Colonic mucosa (tissue), 4 donors: ENCODE results near the gene VEZT. TPM values are rescaled to one million over a fixed set of nuclear protein-coding genes. Genes with fewer than 3 reads are reported as not detected.

Source experiments
- DNase-seq: peaks from one replicate; pipeline ENCODE4 v3.0.0-alpha.2; 2020
- H3K27ac ChIP-seq: fragments of 200-600 bp; one replicate; pipeline ENCODE4 v1.8.0; 2021
- H3K27me3 ChIP-seq: fragments of 200-600 bp; one replicate; pipeline ENCODE4 v1.8.0; 2021
- H3K36me3 ChIP-seq: fragments of 200-600 bp; one replicate; pipeline ENCODE4 v1.8.0; 2021
- H3K4me1 ChIP-seq: fragments of 200-600 bp; one replicate; pipeline ENCODE4 v1.8.0; 2021; ENCODE audit warnings: mild to moderate bottlenecking
- H3K4me3 ChIP-seq: fragments of 200-600 bp; one replicate; pipeline ENCODE4 v1.8.0; 2021
- H3K9ac ChIP-seq, 2 donors: one replicate each; pipeline ENCODE4 v1.7.0; 2013; ENCODE audit warnings: control low read depth in 2 of 2, low read depth in 2 of 2, low read length in 2 of 2
- H3K9me3 ChIP-seq: fragments of 200-600 bp; one replicate; pipeline ENCODE4 v1.8.0; 2021
- CTCF ChIP-seq: fragments of 200-600 bp; IDR thresholded peaks from one replicate; pipeline ENCODE4 v1.8.0; 2022; ENCODE audit warnings: antibody characterized with exemption, mild to moderate bottlenecking
- intact Hi-C: fragments of 100-400 bp; cut with DNase I; formaldehyde crosslinking; loops from one replicate; pipeline ENCODE4 v1.14.1; 2022
- total RNA-seq, 2 donors: library from RNA; stranded (reverse); fragmentation: NEBNext Ultra II Directional in 1 of 2; extraction: Animal tissue kit (Norgen Biotek cat#: 25700) in 1 of 2; gene quantifications; one replicate each; pipeline ENCODE4 v1.2.1, GENCODE V29; 2021
- donor health status: healthy.
- donor health status: DM: no; HTN: no; CAD: no.
- donor health status: DM: no; HTN: no; CAD: no.

The VEZT gene
- total RNA-seq, 2 donors from 2014 or later: 36.4 to 62.2 TPM

- TF ChIP-seq CTCF: no peak
- peak overlapping the region; percentile 30 for H3K27ac ChIP-seq
- intact Hi-C loops: no loop called here
- H3K9me3 ChIP-seq: no peaks in the 10 kb centered on the region
- H3K4me3 ChIP-seq: no peak overlapping the region
- H3K4me1 ChIP-seq: no peaks in the 10 kb centered on the region
- no peak for DNase-seq
- H3K27me3 ChIP-seq: no peaks in the 10 kb centered on the region
- no peaks in the 10 kb centered on the region for H3K36me3 ChIP-seq
- H3K9ac ChIP-seq: no peak overlapping the region
Observed at GRCh38 chr12:95205016-95205624, 12.5 kb upstream of the VEZT start.

GRCh38 chr12:95205685-95206084 is 11.9 kb upstream of the VEZT start:
- H3K9me3 ChIP-seq: no peaks in the 10 kb centered on the region
- H3K4me3 ChIP-seq: no peak overlapping the region
- H3K4me1 ChIP-seq: no peaks in the 10 kb centered on the region
- H3K27me3 ChIP-seq: no peaks in the 10 kb centered on the region
- no peak for TF ChIP-seq CTCF
- intact Hi-C loops: no loop called here
- DNase-seq: no peak
- H3K27ac ChIP-seq: peak overlapping the region; percentile 30
- no peaks in the 10 kb centered on the region for H3K36me3 ChIP-seq
- no peak overlapping the region for H3K9ac ChIP-seq

GRCh38 chr12:95206916-95207315 is 10.7 kb upstream of the VEZT start:
- intact Hi-C loops: no loop called here
- Histone ChIP-seq H3K27ac (no peak overlapping the region), H3K36me3 (no peaks in the 10 kb centered on the region), H3K9me3 (no peaks in the 10 kb centered on the region), H3K4me3 (no peak overlapping the region), H3K27me3 (no peaks in the 10 kb centered on the region), H3K9ac (no peak overlapping the region), H3K4me1 (no peaks in the 10 kb centered on the region)
- DNase-seq: no peak
- TF ChIP-seq CTCF: no peak

GRCh38 chr12:95207407-95207806 is 10.2 kb upstream of the VEZT start:
- Histone ChIP-seq H3K9ac (no peak overlapping the region), H3K36me3 (no peaks in the 10 kb centered on the region), H3K27me3 (no peaks in the 10 kb centered on the region), H3K27ac (no peak overlapping the region), H3K4me3 (no peak overlapping the region), H3K4me1 (no peaks in the 10 kb centered on the region), H3K9me3 (no peaks in the 10 kb centered on the region)
- TF ChIP-seq CTCF: no peak
- intact Hi-C loops: no loop called here
- DNase-seq: no peak

- H3K4me1 ChIP-seq: no peaks in the 10 kb centered on the region
- no peaks in the 10 kb centered on the region for H3K9me3 ChIP-seq
- TF ChIP-seq CTCF: no peak
- H3K27ac ChIP-seq: no peak overlapping the region
- DNase-seq: no peak
- H3K4me3 ChIP-seq: no peak overlapping the region
- H3K9ac ChIP-seq: no peak overlapping the region
- H3K27me3 ChIP-seq: no peaks in the 10 kb centered on the region
- intact Hi-C loops: no loop called here
- no peaks in the 10 kb centered on the region for H3K36me3 ChIP-seq
Observed at GRCh38 chr12:95208678-95209077, 8.9 kb upstream of the VEZT start.
